ENCODE results near the gene ZNF20.

DNA sequence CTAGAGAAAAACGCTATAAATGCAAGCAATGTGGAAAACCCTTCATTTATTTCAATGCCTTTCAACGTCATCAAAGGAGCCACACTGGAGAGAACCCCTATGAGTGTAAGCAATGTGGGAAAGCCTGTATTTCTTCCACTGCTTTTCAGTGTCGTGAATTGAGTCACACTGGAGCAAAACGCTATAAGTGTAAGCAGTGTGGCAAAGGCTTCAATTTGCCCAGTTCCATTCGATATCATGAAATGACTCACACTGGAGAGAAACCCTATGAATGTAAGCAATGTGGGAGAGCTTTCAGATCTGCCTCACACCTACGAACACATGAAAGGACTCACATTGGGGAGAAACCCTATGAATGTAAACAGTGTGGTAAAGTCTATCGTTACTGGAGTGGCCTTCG lies 27.4 kb downstream of the ZNF20 start:
- TF ChIP-seq, protein P1, sequence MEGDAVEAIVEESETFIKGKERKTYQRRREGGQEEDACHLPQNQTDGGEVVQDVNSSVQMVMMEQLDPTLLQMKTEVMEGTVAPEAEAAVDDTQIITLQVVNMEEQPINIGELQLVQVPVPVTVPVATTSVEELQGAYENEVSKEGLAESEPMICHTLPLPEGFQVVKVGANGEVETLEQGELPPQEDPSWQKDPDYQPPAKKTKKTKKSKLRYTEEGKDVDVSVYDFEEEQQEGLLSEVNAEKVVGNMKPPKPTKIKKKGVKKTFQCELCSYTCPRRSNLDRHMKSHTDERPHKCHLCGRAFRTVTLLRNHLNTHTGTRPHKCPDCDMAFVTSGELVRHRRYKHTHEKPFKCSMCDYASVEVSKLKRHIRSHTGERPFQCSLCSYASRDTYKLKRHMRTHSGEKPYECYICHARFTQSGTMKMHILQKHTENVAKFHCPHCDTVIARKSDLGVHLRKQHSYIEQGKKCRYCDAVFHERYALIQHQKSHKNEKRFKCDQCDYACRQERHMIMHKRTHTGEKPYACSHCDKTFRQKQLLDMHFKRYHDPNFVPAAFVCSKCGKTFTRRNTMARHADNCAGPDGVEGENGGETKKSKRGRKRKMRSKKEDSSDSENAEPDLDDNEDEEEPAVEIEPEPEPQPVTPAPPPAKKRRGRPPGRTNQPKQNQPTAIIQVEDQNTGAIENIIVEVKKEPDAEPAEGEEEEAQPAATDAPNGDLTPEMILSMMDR (IDR thresholded peaks at IDR 0.05; ENCODE audit: low read length): no peak
- no peak for TF ChIP-seq EZH2phosphoT487 (IDR thresholded peaks at IDR 0.05; ENCODE audit: low read length)

All from MM.1S (cell line).